Measurements from ENCODE around the gene C22orf39. TPM values are rescaled to one million over a fixed set of nuclear protein-coding genes. Genes with fewer than 3 reads are reported as not detected.

The C22orf39 gene
- total RNA-seq, 1 experiment from 2014 or later = 28.4 TPM

- intact Hi-C loops (cut with micrococcal nuclease; ENCODE audit: unreplicated experiment) = no loop called here
- DNase-seq (ENCODE audit: low spot score) = no peak
- Histone ChIP-seq H3K36me3 (ENCODE audit: insufficient read depth, low read length, poor library complexity, severe bottlenecking) (peaks cover 4% of the 10 kb centered on the region), H3K9me3 (ENCODE audit: low read depth, low read length, poor library complexity, severe bottlenecking) (no peaks in the 10 kb centered on the region), H3K4me1 (ENCODE audit: insufficient read depth, low read length, poor library complexity, severe bottlenecking) (no peaks in the 10 kb centered on the region), H3K27me3 (replicated peaks; ENCODE audit: insufficient read depth, low read depth, low read length, poor library complexity) (no peaks in the 10 kb centered on the region), H3K27ac (ENCODE audit: low read depth, low read length, poor library complexity, severe bottlenecking) (no peak overlapping the region), H3K4me3 (ENCODE audit: low read depth, low read length, poor library complexity, severe bottlenecking) (no peak overlapping the region)
- no peak for TF ChIP-seq EZH2 (IDR thresholded peaks at IDR 0.05; ENCODE audit: borderline replicate concordance, low read depth, low read length, poor library complexity, severe bottlenecking)
- no peak for TF ChIP-seq CTCF (conservative IDR thresholded peaks at IDR 0.05; ENCODE audit: low read depth, low read length)
- ChIA-PET CTCF (no interaction called here), POLR2A (ENCODE audit: low non-redundant PET) (no interaction called here)
- no TSS peak for BruUV-seq (replicated peaks)
Measured at GRCh38 chr22:19411690-19412045, 35.8 kb downstream of the C22orf39 start.

- BruUV-seq (replicated peaks) = no TSS peak
- CTCF ChIA-PET = no interaction called here
- POLR2A ChIA-PET (ENCODE audit: low non-redundant PET) = no interaction called here
Measured at GRCh38 chr22:19410941-19411689, 36.4 kb downstream of the C22orf39 start.

GRCh38 chr22:19407649-19408606 is 39.6 kb downstream of the C22orf39 start:
- BruUV-seq (replicated peaks) = no TSS peak
- Histone ChIP-seq H3K36me3 (ENCODE audit: insufficient read depth, low read length, poor library complexity, severe bottlenecking) (peaks cover 13% of the 10 kb centered on the region), H3K9me3 (ENCODE audit: low read depth, low read length, poor library complexity, severe bottlenecking) (no peaks in the 10 kb centered on the region), H3K27ac (ENCODE audit: low read depth, low read length, poor library complexity, severe bottlenecking) (no peak overlapping the region), H3K27me3 (replicated peaks; ENCODE audit: insufficient read depth, low read depth, low read length, poor library complexity) (no peaks in the 10 kb centered on the region), H3K4me1 (ENCODE audit: insufficient read depth, low read length, poor library complexity, severe bottlenecking) (no peaks in the 10 kb centered on the region), H3K4me3 (ENCODE audit: low read depth, low read length, poor library complexity, severe bottlenecking) (no peak overlapping the region)
- DNase-seq (ENCODE audit: low spot score) = peak; percentile 13
- CTCF ChIA-PET = no interaction called here
- no peak for TF ChIP-seq EZH2 (IDR thresholded peaks at IDR 0.05; ENCODE audit: borderline replicate concordance, low read depth, low read length, poor library complexity, severe bottlenecking)
- no peak for TF ChIP-seq CTCF (conservative IDR thresholded peaks at IDR 0.05; ENCODE audit: low read depth, low read length)
- POLR2A ChIA-PET (ENCODE audit: low non-redundant PET) = no interaction called here
- intact Hi-C loops (cut with micrococcal nuclease; ENCODE audit: unreplicated experiment) = no loop called here

More at GRCh38 chr22:19410941-19411689, 36.4 kb downstream of the C22orf39 start:
- intact Hi-C loops (cut with micrococcal nuclease; ENCODE audit: unreplicated experiment) = no loop called here
- H3K27me3 ChIP-seq (replicated peaks; ENCODE audit: insufficient read depth, low read depth, low read length, poor library complexity) = no peaks in the 10 kb centered on the region
- H3K4me3 ChIP-seq (ENCODE audit: low read depth, low read length, poor library complexity, severe bottlenecking) = no peak overlapping the region
- H3K4me1 ChIP-seq (ENCODE audit: insufficient read depth, low read length, poor library complexity, severe bottlenecking) = no peaks in the 10 kb centered on the region
- no peaks in the 10 kb centered on the region for H3K9me3 ChIP-seq (ENCODE audit: low read depth, low read length, poor library complexity, severe bottlenecking)
- peaks cover 9% of the 10 kb centered on the region for H3K36me3 ChIP-seq (ENCODE audit: insufficient read depth, low read length, poor library complexity, severe bottlenecking)
- DNase-seq (ENCODE audit: low spot score) = no peak
- no peak overlapping the region for H3K27ac ChIP-seq (ENCODE audit: low read depth, low read length, poor library complexity, severe bottlenecking)
- no peak for TF ChIP-seq CTCF (conservative IDR thresholded peaks at IDR 0.05; ENCODE audit: low read depth, low read length)
- TF ChIP-seq EZH2 (IDR thresholded peaks at IDR 0.05; ENCODE audit: borderline replicate concordance, low read depth, low read length, poor library complexity, severe bottlenecking) = no peak

Measured in A673 (cell line).